Left forelimb (tissue), 1 donor: Measurements from ENCODE around the gene DAB2IP.

ENCODE experiments used
- DNase-seq: peaks from one replicate; pipeline ENCODE4 v3.0.0-alpha.2; 2018; ENCODE audit warnings: low spot score

The DAB2IP gene

GRCh38 chr9:121763561-121764370 lies 112.3 kb downstream of the DAB2IP start:
- no peak for DNase-seq

GRCh38 chr9:121764371-121764730 lies 112.9 kb downstream of the DAB2IP start:
- DNase-seq = no peak

GRCh38 chr9:121765021-121765950 lies 113.9 kb downstream of the DAB2IP start:
- DNase-seq = no peak

GRCh38 chr9:121766081-121766683 lies 114.7 kb downstream of the DAB2IP start:
- no peak for DNase-seq

GRCh38 chr9:121767171-121767769 lies 115.8 kb downstream of the DAB2IP start:
- DNase-seq = no peak

GRCh38 chr9:121768416-121769015 lies 117.1 kb downstream of the DAB2IP start:
- no peak for DNase-seq

- DNase-seq = no peak
These were observed 118.5 kb downstream of the DAB2IP start for GRCh38 chr9:121769939-121770338.

- no peak for DNase-seq
These were observed 119.2 kb downstream of the DAB2IP start for GRCh38 chr9:121770415-121771273.

- no peak for DNase-seq
These were observed 120.0 kb downstream of the DAB2IP start for GRCh38 chr9:121771418-121771817.

- DNase-seq = no peak
These were observed 120.6 kb downstream of the DAB2IP start for GRCh38 chr9:121771851-121772599.

GRCh38 chr9:121772600-121773285 lies 121.3 kb downstream of the DAB2IP start:
- no peak for DNase-seq

GRCh38 chr9:121773286-121773953 lies 122.0 kb downstream of the DAB2IP start:
- DNase-seq = no peak

GRCh38 chr9:121773954-121774714 lies 122.7 kb downstream of the DAB2IP start:
- DNase-seq = no peak

- DNase-seq = no peak
These were observed 123.5 kb downstream of the DAB2IP start for GRCh38 chr9:121774715-121775613.

- peak; percentile 58 for DNase-seq
These were observed 124.7 kb downstream of the DAB2IP start for GRCh38 chr9:121776001-121776738.
